Lower leg skin (tissue), 4 donors: ENCODE data around the gene KCNG4. TPM values are rescaled to one million over a fixed set of nuclear protein-coding genes. Genes with fewer than 3 reads are reported as not detected.
A peak's percentile ranks its signal among the peaks of the same experiment; 100 is the strongest.

Experiments used
- DNase-seq, 2 donors: peaks; one replicate each; pipeline ENCODE4 v3.0.0-alpha.2; 2019; ENCODE audit warnings: low spot score in 2 of 2
- H3K4me3 ChIP-seq: fragments of 200-600 bp; sonication (generic); 2 replicates; pipeline ENCODE4 v1.5.1; 2017; ENCODE audit warnings: mild to moderate bottlenecking, low read depth; ENCODE audit not compliant: poor library complexity, severe bottlenecking
- CTCF ChIP-seq, 3 donors: fragments of 450-650 bp; IDR thresholded peaks; one replicate each; pipeline ENCODE4 v1.5.1; 2016; ENCODE audit warnings: antibody characterized with exemption in 3 of 3, mild to moderate bottlenecking in 3 of 3, moderate library complexity in 2 of 3
- POLR2A ChIP-seq, 2 donors: fragments of 450-650 bp; IDR thresholded peaks; one replicate each; pipeline ENCODE4 v1.6.1; 2016 to 2017; ENCODE audit warnings: antibody characterized with exemption in 2 of 2, mild to moderate bottlenecking in 1 of 2, moderate library complexity in 1 of 2
- WGBS, 2 donors: methylation state at CpG; one replicate each; pipeline ENCODE4 v1.1.5; 2018; 5-methylcytosine and 5-hydroxymethylcytosine counted together
- intact Hi-C: fragments of 100-400 bp; cut with DNase I; formaldehyde crosslinking; loops from one replicate; pipeline ENCODE4 v1.15.0; 2023; ENCODE audit warnings: low total_unique reads
- total RNA-seq, 4 donors: library from RNA; depleted of rRNA; stranded (reverse); fragments of >200 nt; gene quantifications; one replicate each; pipeline ENCODE4 v1.1.0, GENCODE V29; 2016

Gene KCNG4
- total RNA-seq, 4 donors from 2014 or later: not detected

- no peak for TF ChIP-seq POLR2A (IDR thresholded peaks at IDR 0.05)
- TF ChIP-seq CTCF (IDR thresholded peaks at IDR 0.05): no peak
- 77 to 84% methylated on average over 9 of the region's 9 CpGs for WGBS, 2 donors
- H3K4me3 ChIP-seq: no peak overlapping the region
- no peak for DNase-seq
- intact Hi-C loops: no loop called here
These were observed 6.1 kb downstream of the KCNG4 start for GRCh38 chr16:84233748-84234147.

GRCh38 chr16:84232969-84233368 is 6.8 kb downstream of the KCNG4 start:
- TF ChIP-seq CTCF (IDR thresholded peaks at IDR 0.05) (no peak), POLR2A (IDR thresholded peaks at IDR 0.05) (no peak)
- WGBS, 2 donors: 85 to 95% methylated on average over 5 of the region's 5 CpGs
- intact Hi-C loops: no loop called here
- H3K4me3 ChIP-seq: no peak overlapping the region
- DNase-seq: no peak

- WGBS, 2 donors: 89 to 91% methylated on average over 5 of the region's 5 CpGs
- TF ChIP-seq POLR2A (IDR thresholded peaks at IDR 0.05) (no peak), CTCF (IDR thresholded peaks at IDR 0.05) (no peak)
- DNase-seq: no peak
- no peak overlapping the region for H3K4me3 ChIP-seq
- intact Hi-C loops: no loop called here
These were observed 7.8 kb downstream of the KCNG4 start for GRCh38 chr16:84232060-84232459.

GRCh38 chr16:84229471-84229870 is 10.3 kb downstream of the KCNG4 start:
- DNase-seq: no peak
- intact Hi-C loops: no loop called here
- H3K4me3 ChIP-seq: no peak overlapping the region
- no peak for TF ChIP-seq CTCF (IDR thresholded peaks at IDR 0.05)
- no peak for TF ChIP-seq POLR2A (IDR thresholded peaks at IDR 0.05)
- WGBS, 2 donors: 85 to 90% methylated on average over 11 of the region's 11 CpGs

GRCh38 chr16:84228256-84228838 is 11.5 kb downstream of the KCNG4 start:
- peak; percentile 49 to 89 for DNase-seq
- 35 to 40% methylated on average over 18 of the region's 18 CpGs for WGBS, 2 donors
- TF ChIP-seq CTCF (IDR thresholded peaks at IDR 0.05) (no peak), POLR2A (IDR thresholded peaks at IDR 0.05) (no peak)
- no peak overlapping the region for H3K4me3 ChIP-seq
- intact Hi-C loops: no loop called here

- DNase-seq: no peak
- no peak overlapping the region for H3K4me3 ChIP-seq
- 80 to 86% methylated on average over 6 of the region's 6 CpGs for WGBS, 2 donors
- intact Hi-C loops: no loop called here
- TF ChIP-seq POLR2A (IDR thresholded peaks at IDR 0.05) (no peak), CTCF (IDR thresholded peaks at IDR 0.05) (no peak)
These were observed 12.3 kb downstream of the KCNG4 start for GRCh38 chr16:84227548-84227947.
